ENCODE measurements around the gene A1BG. TPM values are rescaled to one million over a fixed set of nuclear protein-coding genes. Genes with fewer than 3 reads are reported as not detected.

Gene A1BG
- polyA plus RNA-seq, 1 donor from 2014 or later = 70.2 TPM

- Mint-ChIP-seq H3K9me3 (peaks cover 0 to 2% (median 0%) of the 10 kb centered on the region in 3 donors), H3K27ac (peak overlapping the region in 1 of 3 donors; percentile 57), H3K36me3 (peaks cover 23% of the 10 kb centered on the region), H3K4me3 (no peak overlapping the region), H3K4me1 (peaks cover 2 to 4% (median 2%) of the 10 kb centered on the region in 3 donors), H3K27me3 (no peaks in the 10 kb centered on the region)
Observed at GRCh38 chr19:58338336-58338735, 15.0 kb downstream of the A1BG start.

GRCh38 chr19:58336820-58337219 is 16.5 kb downstream of the A1BG start:
- Mint-ChIP-seq H3K4me3 (no peak overlapping the region), H3K36me3 (peaks cover 29% of the 10 kb centered on the region), H3K9me3 (peaks cover 0 to 2% (median 0%) of the 10 kb centered on the region in 3 donors), H3K27me3 (no peaks in the 10 kb centered on the region), H3K4me1 (peaks cover 0 to 5% (median 2%) of the 10 kb centered on the region in 3 donors), H3K27ac (peak overlapping the region in 1 of 3 donors; percentile 23)

- peaks cover 0 to 5% (median 2%) of the 10 kb centered on the region in 3 donors for H3K4me1 Mint-ChIP-seq
- H3K27ac Mint-ChIP-seq = no peak overlapping the region
- H3K36me3 Mint-ChIP-seq = peaks cover 26% of the 10 kb centered on the region
- no peaks in the 10 kb centered on the region for H3K27me3 Mint-ChIP-seq
- peaks cover 0 to 2% (median 0%) of the 10 kb centered on the region in 3 donors for H3K9me3 Mint-ChIP-seq
- peak overlapping the region in 1 of 4 donors; percentile 78 for H3K4me3 Mint-ChIP-seq
Observed at GRCh38 chr19:58336216-58336615, 17.1 kb downstream of the A1BG start.

- Mint-ChIP-seq H3K4me3 (no peak overlapping the region), H3K36me3 (peaks cover 24% of the 10 kb centered on the region), H3K4me1 (peaks cover 0 to 4% (median 2%) of the 10 kb centered on the region in 3 donors), H3K27me3 (no peaks in the 10 kb centered on the region), H3K9me3 (peaks cover 0 to 2% (median 0%) of the 10 kb centered on the region in 3 donors), H3K27ac (no peak overlapping the region)
Observed at GRCh38 chr19:58335630-58336029, 17.7 kb downstream of the A1BG start.

- no peak overlapping the region for H3K4me3 Mint-ChIP-seq
- peaks cover 0 to 5% (median 3%) of the 10 kb centered on the region in 3 donors for H3K4me1 Mint-ChIP-seq
- peaks cover 0 to 1% (median 0%) of the 10 kb centered on the region in 3 donors for H3K9me3 Mint-ChIP-seq
- H3K27ac Mint-ChIP-seq = peak overlapping the region in 1 of 3 donors; percentile 45
- no peaks in the 10 kb centered on the region for H3K27me3 Mint-ChIP-seq
- peaks cover 22% of the 10 kb centered on the region for H3K36me3 Mint-ChIP-seq
Observed at GRCh38 chr19:58334691-58335249, 18.5 kb downstream of the A1BG start.

- peaks cover 0 to 9% (median 8%) of the 10 kb centered on the region in 3 donors for H3K4me1 Mint-ChIP-seq
- H3K4me3 Mint-ChIP-seq = no peak overlapping the region
- no peaks in the 10 kb centered on the region for H3K9me3 Mint-ChIP-seq
- no peak overlapping the region for H3K27ac Mint-ChIP-seq
- no peaks in the 10 kb centered on the region for H3K27me3 Mint-ChIP-seq
- H3K36me3 Mint-ChIP-seq = peaks cover 14% of the 10 kb centered on the region
Observed at GRCh38 chr19:58332697-58333096, 20.6 kb downstream of the A1BG start.

GRCh38 chr19:58330458-58330857 is 22.8 kb downstream of the A1BG start:
- Mint-ChIP-seq H3K27ac (no peak overlapping the region), H3K4me3 (no peak overlapping the region), H3K9me3 (no peaks in the 10 kb centered on the region), H3K36me3 (peaks cover 12% of the 10 kb centered on the region), H3K27me3 (no peaks in the 10 kb centered on the region), H3K4me1 (peaks cover 0 to 9% (median 8%) of the 10 kb centered on the region in 3 donors)

GRCh38 chr19:58328999-58329398 is 24.3 kb downstream of the A1BG start:
- peaks cover 0 to 9% (median 8%) of the 10 kb centered on the region in 3 donors for H3K4me1 Mint-ChIP-seq
- H3K4me3 Mint-ChIP-seq = peak overlapping the region in 1 of 4 donors; percentile 54
- no peak overlapping the region for H3K27ac Mint-ChIP-seq
- no peaks in the 10 kb centered on the region for H3K9me3 Mint-ChIP-seq
- H3K36me3 Mint-ChIP-seq = peaks cover 9% of the 10 kb centered on the region
- H3K27me3 Mint-ChIP-seq = no peaks in the 10 kb centered on the region

- Mint-ChIP-seq H3K9me3 (peaks cover 0 to 1% (median 0%) of the 10 kb centered on the region in 3 donors), H3K27me3 (no peaks in the 10 kb centered on the region), H3K36me3 (peaks cover 5% of the 10 kb centered on the region), H3K4me3 (no peak within 1 kb of the TSS), H3K27ac (no peak within 1 kb of the TSS), H3K4me1 (peaks cover 0 to 9% (median 7%) of the 10 kb centered on the region in 3 donors)
Observed at GRCh38 chr19:58326914-58327726, 26.2 kb downstream of the A1BG start, which contains the start of gene ZSCAN22. Gene ZSCAN22 (plus strand): TSS chr19:58326994. CDS start chr19:58334803, 7,809 bp downstream.

GRCh38 chr19:58326501-58326913 is 26.8 kb downstream of the A1BG start:
- Mint-ChIP-seq H3K4me1 (peaks cover 0 to 9% (median 7%) of the 10 kb centered on the region in 3 donors), H3K27ac (no peak overlapping the region), H3K4me3 (no peak overlapping the region), H3K27me3 (no peaks in the 10 kb centered on the region), H3K36me3 (peaks cover 5% of the 10 kb centered on the region), H3K9me3 (peaks cover 0 to 2% (median 0%) of the 10 kb centered on the region in 3 donors)

GRCh38 chr19:58325311-58326022 is 27.8 kb downstream of the A1BG start:
- Mint-ChIP-seq H3K36me3 (peaks cover 4% of the 10 kb centered on the region), H3K4me1 (peaks cover 0 to 7% (median 7%) of the 10 kb centered on the region in 3 donors), H3K4me3 (no peak overlapping the region), H3K9me3 (peaks cover 0 to 2% (median 0%) of the 10 kb centered on the region in 3 donors), H3K27me3 (no peaks in the 10 kb centered on the region), H3K27ac (no peak overlapping the region)

- H3K27ac Mint-ChIP-seq = no peak overlapping the region
- H3K27me3 Mint-ChIP-seq = no peaks in the 10 kb centered on the region
- H3K36me3 Mint-ChIP-seq = peaks cover 11% of the 10 kb centered on the region
- H3K4me3 Mint-ChIP-seq = no peak overlapping the region
- H3K4me1 Mint-ChIP-seq = peaks cover 0 to 2% (median 0%) of the 10 kb centered on the region in 3 donors
- peaks cover 0 to 2% (median 0%) of the 10 kb centered on the region in 3 donors for H3K9me3 Mint-ChIP-seq
Observed at GRCh38 chr19:58319241-58319640, 34.1 kb downstream of the A1BG start.

GRCh38 chr19:58318297-58318696 is 35.0 kb downstream of the A1BG start:
- H3K27me3 Mint-ChIP-seq = no peaks in the 10 kb centered on the region
- peaks cover 10% of the 10 kb centered on the region for H3K36me3 Mint-ChIP-seq
- no peak overlapping the region for H3K27ac Mint-ChIP-seq
- no peak overlapping the region for H3K4me3 Mint-ChIP-seq
- peaks cover 0 to 2% (median 0%) of the 10 kb centered on the region in 3 donors for H3K9me3 Mint-ChIP-seq
- H3K4me1 Mint-ChIP-seq = no peaks in the 10 kb centered on the region

GRCh38 chr19:58317476-58318072 is 35.7 kb downstream of the A1BG start:
- peaks cover 0 to 2% (median 0%) of the 10 kb centered on the region in 3 donors for H3K9me3 Mint-ChIP-seq
- H3K4me3 Mint-ChIP-seq = peak overlapping the region in 1 of 4 donors; percentile 30
- H3K4me1 Mint-ChIP-seq = no peaks in the 10 kb centered on the region
- no peaks in the 10 kb centered on the region for H3K27me3 Mint-ChIP-seq
- H3K36me3 Mint-ChIP-seq = peaks cover 10% of the 10 kb centered on the region
- no peak overlapping the region for H3K27ac Mint-ChIP-seq
